Peyer's patch (tissue), 4 donors: Measurements from ENCODE around the gene AKAP13. TPM values are rescaled to one million over a fixed set of nuclear protein-coding genes. Genes with fewer than 3 reads are reported as not detected.

Source experiments
- DNase-seq, 3 donors: peaks; one replicate each; pipeline ENCODE4 v3.0.0-alpha.2; 2017 to 2019
- H3K27ac ChIP-seq, 4 donors: fragments of 200-600 bp; sonication (generic); one replicate each; pipeline ENCODE4 v1.5.1; 2016 to 2019
- H3K27me3 ChIP-seq, 2 donors: fragments of 200-600 bp; sonication (generic); one replicate each; pipeline ENCODE4 v1.5.1; 2019
- H3K36me3 ChIP-seq, 3 donors: fragments of 200-600 bp; sonication (generic); one replicate each; pipeline ENCODE4 v1.5.1; 2016 to 2019
- H3K4me1 ChIP-seq, 4 donors: fragments of 200-600 bp; sonication (generic); one replicate each; pipeline ENCODE4 v1.5.1; 2016 to 2019
- H3K4me3 ChIP-seq, 4 donors: fragments of 200-600 bp; sonication (generic); 1 replicate in 3 of 4; 2 replicates in 1 of 4; pipeline ENCODE4 v1.5.1; 2016 to 2019; ENCODE audit warnings: mild to moderate bottlenecking in 1 of 4
- H3K9me3 ChIP-seq, 4 donors: fragments of 200-600 bp; sonication (generic); one replicate each; pipeline ENCODE4 v1.5.1; 2016 to 2019; ENCODE audit warnings: mild to moderate bottlenecking in 1 of 4
- CTCF ChIP-seq, 6 experiments: fragments of 450-650 bp in 4 of 6; fragments of 200-600 bp in 2 of 6; sonication (generic) in 1 of 6; IDR thresholded peaks; one replicate each; pipeline ENCODE4 v1.5.1; 2017 to 2019; ENCODE audit warnings: antibody characterized with exemption in 6 of 6, mild to moderate bottlenecking in 3 of 6, moderate library complexity in 1 of 6
- POLR2A ChIP-seq, 2 donors: fragments of 450-650 bp; IDR thresholded peaks; one replicate each; pipeline ENCODE4 v1.5.1; 2017; ENCODE audit warnings: antibody characterized with exemption in 2 of 2, mild to moderate bottlenecking in 2 of 2, moderate library complexity in 2 of 2
- total RNA-seq, 4 donors: library from RNA; depleted of rRNA; stranded (reverse); fragments of >200 nt; gene quantifications; one replicate each; pipeline ENCODE4 v1.1.0, GENCODE V29; 2016

The AKAP13 gene
- total RNA-seq, 4 donors from 2014 or later, result 166 to 742 (median 242) TPM

GRCh38 chr15:85422607-85423006 lies 42.2 kb downstream of the AKAP13 start:
- Histone ChIP-seq H3K27ac (no peak overlapping the region), H3K36me3 (no peaks in the 10 kb centered on the region), H3K27me3 (no peaks in the 10 kb centered on the region), H3K4me3 (no peak overlapping the region), H3K9me3 (no peaks in the 10 kb centered on the region), H3K4me1 (peaks cover 0 to 17% (median 9%) of the 10 kb centered on the region in 4 donors)
- TF ChIP-seq POLR2A (IDR thresholded peaks at IDR 0.05), result no peak
- no peak for TF ChIP-seq CTCF (IDR thresholded peaks at IDR 0.05)
- DNase-seq, result no peak

- H3K36me3 ChIP-seq, result no peaks in the 10 kb centered on the region
- H3K27me3 ChIP-seq, result no peaks in the 10 kb centered on the region
- TF ChIP-seq CTCF (IDR thresholded peaks at IDR 0.05) (no peak), POLR2A (IDR thresholded peaks at IDR 0.05) (no peak)
- H3K4me3 ChIP-seq, result no peak overlapping the region
- DNase-seq, result no peak
- H3K4me1 ChIP-seq, result peaks cover 0 to 17% (median 9%) of the 10 kb centered on the region in 4 donors
- no peaks in the 10 kb centered on the region for H3K9me3 ChIP-seq
- H3K27ac ChIP-seq, result no peak overlapping the region
These were observed 42.9 kb downstream of the AKAP13 start for GRCh38 chr15:85423256-85423655.

- no peaks in the 10 kb centered on the region for H3K27me3 ChIP-seq
- no peak overlapping the region for H3K4me3 ChIP-seq
- no peaks in the 10 kb centered on the region for H3K9me3 ChIP-seq
- TF ChIP-seq CTCF (IDR thresholded peaks at IDR 0.05) (no peak), POLR2A (IDR thresholded peaks at IDR 0.05) (no peak)
- peaks cover 0 to 17% (median 9%) of the 10 kb centered on the region in 4 donors for H3K4me1 ChIP-seq
- no peaks in the 10 kb centered on the region for H3K36me3 ChIP-seq
- no peak overlapping the region for H3K27ac ChIP-seq
- DNase-seq, result no peak
These were observed 43.8 kb downstream of the AKAP13 start for GRCh38 chr15:85424154-85424553.

GRCh38 chr15:85426481-85426880 lies 46.1 kb downstream of the AKAP13 start:
- TF ChIP-seq CTCF (IDR thresholded peaks at IDR 0.05) (no peak), POLR2A (IDR thresholded peaks at IDR 0.05) (no peak)
- no peak for DNase-seq
- Histone ChIP-seq H3K9me3 (no peaks in the 10 kb centered on the region), H3K4me3 (no peak overlapping the region), H3K4me1 (peaks cover 0 to 12% (median 7%) of the 10 kb centered on the region in 4 donors), H3K27ac (no peak overlapping the region), H3K36me3 (no peaks in the 10 kb centered on the region), H3K27me3 (no peaks in the 10 kb centered on the region)

- Histone ChIP-seq H3K27me3 (no peaks in the 10 kb centered on the region), H3K36me3 (no peaks in the 10 kb centered on the region), H3K4me3 (no peak overlapping the region), H3K9me3 (no peaks in the 10 kb centered on the region), H3K4me1 (peaks cover 0 to 9% (median 3%) of the 10 kb centered on the region in 4 donors), H3K27ac (peak overlapping the region in 1 of 4 donors; percentile 3)
- TF ChIP-seq CTCF (IDR thresholded peaks at IDR 0.05), result no peak
- no peak for TF ChIP-seq POLR2A (IDR thresholded peaks at IDR 0.05)
- DNase-seq, result no peak
These were observed 47.1 kb downstream of the AKAP13 start for GRCh38 chr15:85427286-85428028.
